Caki2 (cell line): ENCODE data around the gene TTC21A. TPM values are rescaled to one million over a fixed set of nuclear protein-coding genes. Genes with fewer than 3 reads are reported as not detected.

Experiments
- DNase-seq: peaks from one replicate; pipeline ENCODE4 v3.0.0-alpha.2; 2015; ENCODE audit warnings: low read depth
- in situ Hi-C: cut with HindIII; loops from 2 replicates; pipeline ENCODE4 v1.10.0; 2016; ENCODE audit warnings: low sequenced_read_pairs, low pct_unique_long_range_greater_than_20kb, mixed read lengths
- total RNA-seq: library from RNA; depleted of rRNA; stranded (reverse); fragments of >200 nt; shearing (Covaris generic); gene quantifications from 2 replicates; pipeline ENCODE4 v1.2.3, GENCODE V29; 2014; ENCODE audit warnings: low replicate concordance

TTC21A gene
- total RNA-seq, 1 experiment from 2014 or later = 0.54 TPM

DNA sequence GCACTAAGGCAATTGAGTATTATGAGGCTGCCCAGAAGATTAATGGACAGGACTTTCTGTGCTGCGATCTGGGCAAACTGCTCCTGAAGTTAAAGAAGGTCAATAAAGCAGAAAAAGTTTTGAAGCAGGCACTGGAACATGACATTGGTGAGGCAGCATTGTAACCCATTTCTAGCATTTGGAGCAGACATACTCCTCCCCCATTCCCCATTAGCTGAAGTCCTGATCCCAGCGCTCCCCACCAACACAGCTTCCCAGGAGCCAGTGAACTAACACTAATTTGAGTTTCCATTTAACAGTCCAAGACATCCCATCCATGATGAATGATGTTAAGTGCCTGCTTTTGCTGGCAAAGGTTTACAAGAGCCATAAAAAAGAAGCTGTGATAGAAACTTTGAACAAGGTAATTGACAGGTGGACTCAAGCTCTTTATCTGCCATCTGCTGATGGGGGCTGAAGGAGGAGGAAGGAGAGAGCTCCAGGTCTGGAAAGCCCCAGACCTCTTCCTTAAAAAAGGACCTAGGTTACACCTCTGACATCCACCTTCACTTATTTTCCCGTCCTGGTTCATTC lies 23.3 kb downstream of the TTC21A start:
- in situ Hi-C loops = no loop called here
- DNase-seq = no peak

DNA sequence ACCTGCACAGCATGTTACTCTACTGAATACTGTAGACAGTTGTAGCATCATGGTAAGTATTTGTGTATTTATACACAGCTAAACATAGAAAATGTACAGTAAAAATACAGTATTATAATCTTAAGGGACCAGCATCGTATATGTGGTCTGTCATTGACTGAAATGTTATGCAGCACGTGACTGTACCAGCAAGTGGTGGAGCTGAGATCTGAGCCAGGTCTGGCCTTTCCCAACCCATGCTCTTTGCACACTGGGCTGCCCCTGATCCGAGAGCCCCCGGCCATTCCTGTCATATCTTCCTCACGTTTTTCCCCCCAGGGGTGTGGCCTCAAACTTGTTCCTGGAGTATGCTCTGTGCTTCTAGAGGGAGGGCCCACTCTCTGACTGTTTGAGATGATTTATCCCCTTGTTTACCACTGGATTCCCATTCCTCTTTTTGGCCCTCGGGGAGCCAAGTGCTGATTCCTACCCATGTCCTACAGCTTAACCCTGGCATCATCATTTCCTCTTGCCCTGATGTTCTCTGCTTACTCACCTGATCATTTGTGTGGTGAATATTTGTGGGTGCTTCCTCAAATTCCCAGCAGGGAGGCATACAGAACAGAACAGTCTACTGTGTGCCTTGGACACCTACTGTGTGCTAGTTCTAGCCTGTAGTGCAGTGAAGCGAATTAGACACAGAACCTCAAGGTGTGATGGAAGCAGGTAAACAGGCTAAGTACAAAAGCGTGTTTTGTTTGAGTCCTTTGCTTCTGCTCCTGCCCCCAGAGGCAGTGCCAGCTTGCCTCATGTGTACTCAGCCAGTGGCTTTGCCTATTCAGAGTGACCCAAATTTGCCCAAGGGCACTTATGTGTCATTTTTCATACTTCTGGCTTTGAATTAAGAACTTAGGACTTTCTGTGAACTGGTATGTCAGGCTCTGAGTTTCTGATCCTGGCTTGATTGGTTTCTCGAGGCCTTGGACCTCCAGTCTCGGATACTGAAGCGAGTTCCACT lies 24.9 kb downstream of the TTC21A start:
- no peak for DNase-seq
- in situ Hi-C loops = no loop called here

DNA sequence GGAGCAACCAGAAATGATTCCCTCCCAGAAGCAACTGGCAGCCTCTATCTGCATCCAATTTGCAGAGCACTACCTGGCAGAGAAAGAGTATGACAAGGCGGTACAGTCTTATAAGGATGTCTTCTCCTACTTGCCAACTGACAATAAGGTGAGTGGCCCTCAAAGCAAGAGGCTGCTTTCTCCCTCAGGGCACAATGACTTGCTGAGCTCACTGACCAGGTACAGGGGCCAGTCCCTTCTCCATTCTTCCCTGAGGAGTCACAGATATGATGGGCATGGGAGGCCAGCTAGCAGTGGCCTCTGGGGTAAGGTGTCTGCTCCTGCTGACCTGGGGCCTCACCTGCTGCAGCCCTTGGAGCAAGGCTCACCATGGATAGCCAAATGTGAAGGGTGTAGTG lies 25.6 kb downstream of the TTC21A start:
- no peak for DNase-seq
- in situ Hi-C loops = no loop called here

DNA sequence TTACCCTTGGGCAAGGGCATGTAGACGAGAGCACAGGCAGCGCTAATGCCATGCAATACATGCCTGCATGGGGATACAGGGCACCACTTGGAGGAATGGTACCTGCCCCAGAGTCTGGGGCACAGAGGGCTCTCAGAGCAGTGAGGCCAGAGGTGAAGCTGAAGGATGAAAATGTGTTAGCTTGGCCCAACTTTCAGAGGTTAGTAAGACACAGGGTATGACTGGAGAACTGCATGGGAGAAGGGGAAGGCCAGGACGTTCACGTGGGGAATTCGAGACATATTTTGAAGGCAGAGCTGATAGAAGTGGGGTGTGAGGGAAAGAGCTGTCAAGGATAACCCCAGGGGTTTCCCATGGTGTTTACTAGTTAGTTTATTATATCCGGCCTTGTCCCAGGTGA lies 26.3 kb downstream of the TTC21A start:
- in situ Hi-C loops = no loop called here
- DNase-seq = no peak

DNA sequence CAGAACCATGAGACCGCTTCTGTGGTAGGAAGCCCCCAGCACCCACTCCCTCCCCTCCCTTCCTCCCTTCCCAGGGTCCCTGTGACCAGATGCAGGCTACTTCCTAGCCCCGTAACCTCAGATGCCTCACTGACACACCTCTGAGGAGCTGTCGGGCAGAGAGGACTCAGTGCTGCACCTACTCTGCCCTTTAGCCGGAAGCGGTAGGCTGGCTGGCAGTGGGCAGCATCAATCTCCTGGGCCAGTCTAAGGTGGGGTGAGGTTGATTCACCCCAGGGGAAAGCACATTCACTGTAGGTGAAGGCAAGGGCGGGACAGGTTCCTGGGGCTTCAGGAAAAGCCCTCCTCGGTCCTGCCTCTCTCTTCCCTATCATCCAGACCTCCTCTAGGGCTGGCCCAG lies 26.8 kb downstream of the TTC21A start:
- no peak for DNase-seq
- in situ Hi-C loops = no loop called here

DNA sequence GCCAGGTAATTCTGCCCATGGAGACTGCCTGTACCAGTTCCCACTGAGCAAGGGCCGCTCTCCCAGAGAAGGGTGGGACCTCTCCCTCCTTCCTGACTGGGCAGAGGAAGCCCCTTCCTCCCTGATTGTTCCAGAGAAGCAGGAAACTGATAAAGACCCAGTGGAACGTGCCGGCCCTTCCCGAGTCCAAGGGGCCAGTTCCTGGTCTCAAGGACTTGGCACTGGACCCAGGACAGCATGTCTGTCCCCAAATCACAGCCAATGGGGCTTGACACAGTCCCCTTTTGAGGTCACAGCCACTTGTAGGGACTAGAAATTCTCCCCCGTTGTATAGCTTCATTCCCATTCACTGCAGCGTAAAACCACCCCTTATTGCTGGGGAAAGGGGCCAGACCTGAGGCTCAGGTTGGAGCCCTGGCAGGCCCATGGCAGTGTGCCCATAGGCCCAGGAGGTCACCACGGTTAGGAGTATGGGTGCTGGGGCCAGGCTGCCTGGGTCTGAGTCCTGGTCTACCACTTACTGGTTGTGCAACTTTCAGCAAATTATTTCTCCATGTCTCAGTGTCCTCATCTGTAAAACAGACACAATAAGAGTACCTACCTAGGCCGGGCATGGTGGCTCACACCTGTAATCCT lies 27.8 kb downstream of the TTC21A start:
- in situ Hi-C loops = no loop called here
- DNase-seq = no peak

DNA sequence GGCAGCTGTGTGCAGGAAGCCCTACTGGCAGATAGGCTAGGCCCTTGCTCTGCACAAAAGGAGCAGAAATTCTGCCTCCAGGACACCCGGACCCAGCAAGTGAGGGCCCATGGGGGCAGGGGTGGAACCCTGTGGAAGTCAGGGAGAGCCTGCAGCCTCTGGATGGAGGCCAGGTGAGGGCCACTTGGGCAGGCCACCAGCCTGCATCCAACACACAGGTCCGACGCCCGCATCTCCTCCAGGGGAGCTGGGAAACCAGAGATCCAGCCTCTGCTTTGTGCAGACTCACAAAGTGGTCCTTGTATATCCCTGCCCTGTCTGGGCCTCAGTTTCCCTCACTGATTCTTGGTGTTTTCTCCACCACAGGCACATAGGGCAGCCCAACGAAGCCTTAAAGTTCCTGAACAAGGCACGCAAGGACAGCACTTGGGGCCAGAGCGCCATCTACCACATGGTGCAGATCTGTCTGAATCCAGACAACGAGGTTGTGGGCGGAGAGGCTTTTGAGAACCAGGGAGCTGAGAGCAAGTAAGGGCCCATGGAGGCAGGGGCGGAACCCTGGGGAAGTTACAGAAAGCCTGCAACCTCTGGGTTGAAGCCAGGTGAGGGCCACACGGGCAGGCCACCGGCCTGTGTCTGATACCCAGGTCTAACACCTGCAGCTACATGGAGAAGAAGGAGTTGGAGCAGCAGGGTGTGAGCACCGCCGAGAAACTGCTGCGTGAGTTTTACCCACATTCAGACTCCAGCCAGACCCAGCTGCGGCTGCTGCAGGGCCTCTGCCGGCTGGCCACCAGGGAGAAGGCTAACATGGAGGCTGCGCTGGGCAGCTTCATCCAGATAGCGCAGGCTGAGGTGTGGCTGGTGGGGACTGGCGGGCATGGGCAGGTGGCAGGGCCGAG lies 29.3 kb downstream of the TTC21A start:
- DNase-seq = no peak
- in situ Hi-C loops = no loop called here

DNA sequence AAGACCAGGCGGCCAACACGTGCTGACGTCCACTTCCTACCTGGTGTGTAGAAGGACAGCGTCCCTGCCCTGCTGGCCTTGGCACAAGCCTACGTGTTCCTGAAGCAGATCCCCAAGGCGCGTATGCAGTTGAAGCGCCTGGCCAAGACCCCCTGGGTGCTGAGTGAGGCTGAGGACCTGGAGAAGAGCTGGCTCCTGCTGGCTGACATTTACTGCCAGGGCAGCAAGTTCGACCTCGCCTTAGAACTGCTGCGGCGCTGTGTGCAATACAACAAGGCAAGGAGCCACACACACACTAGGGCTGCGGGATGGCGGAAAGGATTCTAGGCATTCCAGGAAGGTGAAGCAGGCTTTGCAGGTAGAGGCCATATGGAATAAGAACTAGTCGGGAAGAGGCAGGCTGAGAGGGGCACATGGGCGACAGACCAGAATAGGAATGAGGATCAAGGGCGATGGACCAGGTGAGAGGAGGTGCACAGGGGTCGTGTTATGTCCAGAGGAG lies 30.0 kb downstream of the TTC21A start:
- DNase-seq = no peak
- in situ Hi-C loops = no loop called here

DNA sequence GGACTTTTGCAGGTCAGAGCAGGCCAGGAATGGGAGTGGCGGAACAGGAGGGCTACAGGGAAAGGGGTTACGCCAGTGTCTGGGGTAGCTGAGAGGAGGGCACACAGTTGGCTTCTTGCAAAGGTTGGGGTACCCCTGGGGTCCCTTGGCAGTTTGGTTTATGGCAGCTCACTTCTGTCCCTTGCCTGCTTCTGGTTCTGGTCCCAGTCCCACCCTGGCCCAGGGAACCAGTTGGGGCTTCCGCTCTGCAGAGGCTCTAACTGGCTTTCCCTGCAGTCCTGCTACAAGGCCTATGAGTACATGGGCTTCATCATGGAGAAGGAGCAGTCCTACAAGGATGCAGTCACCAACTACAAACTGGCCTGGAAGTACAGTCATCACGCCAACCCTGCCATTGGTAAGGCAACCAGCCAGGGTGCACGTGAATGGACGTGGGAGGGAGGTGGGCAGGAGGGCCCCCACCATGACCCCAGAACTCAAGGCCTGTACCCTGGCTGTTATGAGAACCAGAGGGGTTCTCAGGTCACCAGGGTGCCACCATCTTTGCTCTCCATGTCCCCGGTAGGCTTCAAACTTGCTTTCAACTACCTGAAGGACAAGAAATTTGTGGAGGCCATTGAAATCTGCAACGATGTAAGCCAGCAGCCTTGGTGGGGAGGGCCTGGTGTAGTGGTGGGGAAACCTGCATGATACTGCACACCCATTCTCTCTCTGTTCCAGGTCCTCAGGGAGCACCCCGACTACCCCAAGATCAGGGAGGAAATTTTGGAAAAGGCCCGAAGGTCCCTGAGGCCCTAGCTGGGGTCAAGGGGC lies 30.7 kb downstream of the TTC21A start:
- DNase-seq = no peak
- in situ Hi-C loops = no loop called here

DNA sequence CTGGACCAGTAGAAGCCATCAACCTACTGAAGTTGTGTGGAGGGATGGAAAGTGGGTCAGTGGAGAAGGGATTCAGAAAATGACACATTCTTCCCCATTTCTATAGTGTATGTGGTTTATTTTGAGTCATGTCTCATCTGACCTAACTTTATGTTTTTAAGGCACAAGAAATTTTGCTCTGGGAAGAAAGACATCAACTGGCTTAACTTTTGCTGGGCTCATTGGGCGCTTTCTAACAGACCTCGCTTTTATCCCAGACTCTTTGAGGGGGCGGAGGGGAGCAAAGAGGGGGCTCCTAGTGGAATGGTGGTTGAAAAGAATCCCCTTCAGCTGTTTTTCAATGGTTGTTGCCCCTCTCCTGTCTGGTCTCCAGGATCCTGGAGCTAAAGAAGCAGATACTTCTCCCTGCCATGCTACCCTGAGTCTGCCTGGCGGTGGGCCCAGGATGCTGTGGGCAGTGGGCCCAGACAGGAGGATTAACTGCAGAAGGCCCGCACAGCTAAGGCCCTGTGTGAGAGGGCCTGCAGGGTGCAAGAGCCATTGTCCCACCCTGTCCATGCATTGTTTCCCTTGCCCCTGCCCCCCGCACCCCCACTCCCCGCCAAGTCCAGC lies 31.4 kb downstream of the TTC21A start:
- no peak for DNase-seq
- in situ Hi-C loops = no loop called here

DNA sequence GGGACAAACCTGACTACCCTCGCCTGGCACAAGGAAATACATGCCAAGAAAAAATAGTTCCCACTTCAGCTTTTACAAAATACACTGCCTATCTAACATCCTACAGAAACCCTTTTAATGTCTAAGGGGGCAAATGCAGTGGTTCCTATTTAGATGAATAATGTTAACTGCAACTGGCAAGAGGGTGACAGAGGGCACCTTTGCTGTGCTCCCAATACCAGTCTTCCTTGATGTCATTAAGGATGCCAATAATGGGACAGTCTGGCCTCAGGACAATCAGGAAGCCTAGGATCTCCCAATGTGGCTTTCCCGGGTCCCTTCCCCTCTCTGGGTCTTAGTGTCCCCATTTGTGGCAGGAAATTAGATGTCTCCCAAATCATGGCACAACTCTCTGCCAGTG lies 32.0 kb downstream of the TTC21A start:
- in situ Hi-C loops = no loop called here
- no peak for DNase-seq

DNA sequence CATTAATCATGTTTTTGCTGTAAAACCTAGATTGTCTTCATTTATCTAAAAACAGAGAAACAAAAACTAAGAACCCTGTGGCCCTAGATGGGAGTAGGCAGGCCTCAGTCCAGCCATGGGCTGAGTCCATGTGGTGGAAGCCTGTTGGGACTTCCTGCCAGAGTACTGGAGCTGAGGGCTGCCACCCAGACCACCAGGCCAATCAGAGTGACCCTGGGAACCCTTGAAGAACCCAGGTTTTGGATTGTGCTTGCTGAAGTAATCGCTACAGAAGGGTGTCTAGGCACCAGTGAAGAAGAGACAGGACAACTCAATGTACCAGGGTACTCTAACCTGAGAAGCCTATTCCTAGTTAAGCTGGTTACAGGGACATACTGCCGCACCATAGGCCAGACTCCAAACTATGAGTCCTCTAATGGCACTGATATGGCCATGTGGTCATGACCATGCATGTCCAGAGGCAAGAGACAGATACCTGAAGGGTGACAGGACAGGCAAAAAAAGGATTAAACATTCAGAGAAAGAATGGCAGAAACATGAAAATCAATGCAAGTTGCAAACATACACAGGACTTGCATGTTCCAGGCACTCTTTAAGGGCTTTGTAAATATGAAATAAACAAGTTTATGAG lies 33.0 kb downstream of the TTC21A start:
- no peak for DNase-seq
- in situ Hi-C loops = no loop called here

DNA sequence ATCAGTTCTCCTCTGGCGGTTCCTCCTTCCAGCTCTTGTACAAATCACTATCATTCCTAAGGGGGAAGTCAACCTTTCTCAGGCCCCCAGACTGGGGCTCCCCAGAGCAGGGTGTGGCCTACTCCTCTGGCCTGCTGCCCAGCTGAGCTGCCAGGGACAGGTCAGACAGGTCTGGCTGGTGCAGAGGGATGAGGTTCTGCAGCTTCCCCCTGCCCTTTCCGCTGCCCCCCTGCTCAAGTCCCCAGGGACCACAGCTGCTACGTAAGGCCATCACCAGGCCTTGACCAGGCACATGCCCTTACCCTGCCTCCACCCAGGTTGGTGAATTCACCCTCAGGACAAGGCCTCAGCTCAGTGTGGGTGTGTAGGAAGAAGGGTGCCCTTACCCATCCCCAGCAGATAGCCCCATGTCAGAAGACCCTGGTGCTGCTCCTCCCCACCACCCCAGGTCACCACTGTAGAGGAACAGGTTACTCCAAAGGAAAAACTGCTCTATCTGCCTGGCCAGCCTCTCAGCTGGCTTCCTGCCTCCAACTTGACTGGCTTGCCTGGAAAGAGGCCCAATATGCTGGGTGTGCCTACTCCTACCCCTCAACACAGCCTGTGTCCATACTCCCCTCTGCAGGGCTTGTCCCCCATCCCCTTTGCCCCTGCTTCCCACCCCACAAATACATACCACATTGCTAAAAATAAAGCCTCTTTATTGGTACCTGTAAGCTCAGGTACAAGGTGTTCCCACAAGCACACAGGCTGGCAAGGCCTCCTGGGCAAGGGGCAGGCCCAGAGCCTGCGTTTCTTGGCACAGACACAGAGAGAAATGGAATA lies 33.9 kb downstream of the TTC21A start:
- DNase-seq = peak; percentile 9

DNA sequence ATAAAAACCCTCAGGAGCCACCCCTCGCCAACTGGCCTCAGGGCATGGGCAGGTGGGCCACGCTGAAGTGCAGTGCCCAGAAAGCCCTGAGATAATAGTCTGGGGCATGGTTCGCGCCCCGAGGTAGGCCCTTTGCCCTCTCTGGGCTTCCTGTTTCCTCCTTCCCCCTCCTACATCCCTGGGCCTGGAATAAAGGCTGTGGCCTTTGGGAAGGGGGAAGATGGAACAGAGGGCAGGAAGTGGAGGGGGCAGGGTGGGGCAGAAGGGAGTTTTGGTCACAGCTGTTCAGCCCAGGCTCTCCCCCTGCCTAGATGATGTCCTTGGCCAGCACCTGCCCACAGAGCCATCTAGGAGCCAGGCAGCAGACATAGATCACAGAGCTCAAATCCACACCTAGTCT lies 34.6 kb downstream of the TTC21A start:
- DNase-seq = no peak
- in situ Hi-C loops = no loop called here

More for the DNA sequence above, 33.9 kb downstream of the TTC21A start:
- in situ Hi-C loops = no loop called here

DNA sequence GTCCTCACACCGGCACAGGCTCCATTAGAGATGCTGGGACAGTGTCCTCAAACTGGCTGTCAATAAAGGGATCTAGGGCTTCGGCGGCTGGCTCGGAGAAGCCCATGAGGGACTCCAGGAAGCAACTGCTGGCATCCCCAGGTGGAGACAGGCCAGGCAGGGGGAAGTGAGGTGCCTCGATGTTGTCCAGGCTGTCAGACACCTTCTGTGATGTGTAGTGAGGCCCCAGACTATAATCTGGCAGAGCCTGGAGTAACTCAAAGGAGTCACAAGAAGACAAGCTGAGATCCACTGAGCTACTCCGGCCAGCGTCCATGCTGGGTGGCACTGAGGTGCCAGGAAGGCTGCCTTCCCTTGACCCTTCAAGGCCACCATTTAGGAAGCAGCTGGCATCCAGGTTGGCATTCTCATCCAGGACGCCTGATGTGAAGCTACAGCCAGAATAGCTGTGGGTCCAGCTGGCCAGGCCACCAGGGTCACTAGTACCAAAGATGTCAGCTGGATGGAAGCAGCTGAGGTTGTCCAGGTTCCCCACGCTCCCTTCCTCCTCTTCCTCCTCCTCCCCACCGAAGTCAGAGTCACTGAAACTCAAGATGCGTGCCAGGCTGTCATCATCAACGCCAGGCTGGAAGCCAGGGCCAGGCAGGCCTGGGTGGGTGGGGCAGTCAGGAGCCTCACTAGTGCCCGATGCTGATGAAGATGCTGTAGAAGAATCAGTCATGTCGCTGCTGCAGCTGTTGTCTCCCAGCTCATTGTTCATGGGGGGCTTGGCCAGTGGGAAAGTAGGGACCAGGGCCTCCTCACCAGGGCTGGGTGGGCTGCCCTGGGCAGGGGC lies 35.8 kb downstream of the TTC21A start:
- in situ Hi-C loops = no loop called here
- no peak for DNase-seq
